Lung (tissue), 12 donors: Measurements from ENCODE around the gene OGN. TPM values are rescaled to one million over a fixed set of nuclear protein-coding genes. Genes with fewer than 3 reads are reported as not detected.

Experiments
- ATAC-seq: fragments of 200-7000 bp; cut with Tn5 transposase; one replicate; pipeline ENCODE4 v1.9.1; 2020; ENCODE audit warnings: moderate number of reproducible peaks; ENCODE audit not compliant: insufficient read depth, low FRiP score
- DNase-seq, 3 donors: peaks; one replicate each; pipeline ENCODE4 v3.0.0-alpha.2; 2013 to 2017
- H3K27ac ChIP-seq, 2 donors: one replicate each; pipeline ENCODE4 v1.5.1; 2013; ENCODE audit warnings: mild to moderate bottlenecking in 2 of 2, moderate library complexity in 2 of 2, control low read depth in 1 of 2, inconsistent platforms in 1 of 2, low read depth in 1 of 2, low read length in 1 of 2
- H3K27me3 ChIP-seq, 3 donors: one replicate each; pipeline ENCODE4 v1.5.1; 2013; ENCODE audit warnings: low read length in 2 of 3; ENCODE audit not compliant: control insufficient read depth in 3 of 3, insufficient read depth in 3 of 3
- H3K36me3 ChIP-seq, 4 donors: one replicate each; pipeline ENCODE4 v1.5.1; 2013; ENCODE audit warnings: low read length in 4 of 4, mild to moderate bottlenecking in 1 of 4, moderate library complexity in 1 of 4; ENCODE audit not compliant: control insufficient read depth in 4 of 4, insufficient read depth in 4 of 4
- H3K4me1 ChIP-seq, 5 donors: one replicate each; pipeline ENCODE4 v1.5.1; 2013; ENCODE audit warnings: low read length in 5 of 5, mild to moderate bottlenecking in 2 of 5, moderate library complexity in 1 of 5; ENCODE audit not compliant: control insufficient read depth in 5 of 5, insufficient read depth in 5 of 5
- H3K4me3 ChIP-seq: one replicate; pipeline ENCODE4 v1.5.1; 2013; ENCODE audit warnings: mild to moderate bottlenecking, control low read depth, moderate library complexity
- H3K9ac ChIP-seq, 2 donors: one replicate each; pipeline ENCODE4 v1.5.1; 2013; ENCODE audit warnings: low read length in 2 of 2, control low read depth in 1 of 2; ENCODE audit not compliant: insufficient read depth in 1 of 2
- H3K9me3 ChIP-seq, 4 donors: one replicate each; pipeline ENCODE4 v1.5.1; 2013; ENCODE audit warnings: low read length in 3 of 4, mild to moderate bottlenecking in 1 of 4, moderate library complexity in 1 of 4; ENCODE audit not compliant: control insufficient read depth in 4 of 4, insufficient read depth in 3 of 4
- WGBS, 2 donors: extraction: QIAGEN DNeasy Blood & Tissue Kit; methylation state at CpG; one replicate each; pipeline ENCODE4 v1.1.7; 2013; 5-methylcytosine and 5-hydroxymethylcytosine counted together
- polyA plus RNA-seq, 2 donors: library from polyadenylated mRNA; stranded (reverse); fragments of 200-250 nt; gene quantifications; one replicate each; pipeline ENCODE4 v1.2.1, GENCODE V29; 2013
- total RNA-seq, 2 donors: library from RNA; depleted of rRNA in 1 of 2; stranded (reverse); fragments of >200 nt in 1 of 2; gene quantifications; one replicate each; pipeline ENCODE4 v1.2.1, GENCODE V29; 2014 to 2021
- TF ChIP-seq, protein P1 (sequence below): IDR thresholded peaks from 2 replicates; pipeline ENCODE4 v1.5.1; 2012; ENCODE audit warnings: mild to moderate bottlenecking; ENCODE audit errors: control extremely low read depth, extremely low read depth
- donor health status: control.
- donor health status: control.
- donor health status: Bipolar disorder and iron deficiency.
- donor health status: healthy.
- donor health status: DM: yes; HTN: yes; CAD: no.

OGN gene
- total and polyA plus RNA-seq, 4 donors, result 0.54 to 145 (median 6.8) TPM

DNA sequence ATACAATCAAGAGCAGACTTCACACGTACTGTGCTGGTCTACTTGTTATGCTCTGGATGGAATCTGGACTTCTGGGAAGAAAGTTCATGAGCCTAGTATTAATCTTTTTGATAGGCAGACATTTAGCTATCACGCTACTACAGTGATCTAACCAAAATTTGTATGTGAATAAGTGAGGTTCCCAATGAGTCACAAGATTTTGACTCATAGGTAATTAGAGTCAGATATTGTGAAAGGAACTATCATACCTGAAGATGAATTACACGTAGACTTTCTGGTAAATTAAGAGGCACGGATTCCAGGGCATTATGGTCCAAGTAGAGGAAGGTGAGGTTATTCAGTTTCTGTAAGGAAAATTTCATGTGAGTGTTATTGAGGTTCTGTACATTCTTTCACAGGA is 18.4 kb downstream of the OGN start:
- Histone ChIP-seq H3K27ac (peak overlapping the region in 1 of 2 donors; percentile 9), H3K36me3 (peaks cover 0 to 4% (median 0%) of the 10 kb centered on the region in 4 donors), H3K4me1 (no peaks in the 10 kb centered on the region), H3K27me3 (no peaks in the 10 kb centered on the region), H3K9me3 (no peaks in the 10 kb centered on the region), H3K9ac (no peak overlapping the region), H3K4me3 (no peak overlapping the region)
- 94 to 99% methylated on average over 4 of the region's 4 CpGs for WGBS, 2 donors
- DNase-seq, result no peak
- TF ChIP-seq, protein P1, sequence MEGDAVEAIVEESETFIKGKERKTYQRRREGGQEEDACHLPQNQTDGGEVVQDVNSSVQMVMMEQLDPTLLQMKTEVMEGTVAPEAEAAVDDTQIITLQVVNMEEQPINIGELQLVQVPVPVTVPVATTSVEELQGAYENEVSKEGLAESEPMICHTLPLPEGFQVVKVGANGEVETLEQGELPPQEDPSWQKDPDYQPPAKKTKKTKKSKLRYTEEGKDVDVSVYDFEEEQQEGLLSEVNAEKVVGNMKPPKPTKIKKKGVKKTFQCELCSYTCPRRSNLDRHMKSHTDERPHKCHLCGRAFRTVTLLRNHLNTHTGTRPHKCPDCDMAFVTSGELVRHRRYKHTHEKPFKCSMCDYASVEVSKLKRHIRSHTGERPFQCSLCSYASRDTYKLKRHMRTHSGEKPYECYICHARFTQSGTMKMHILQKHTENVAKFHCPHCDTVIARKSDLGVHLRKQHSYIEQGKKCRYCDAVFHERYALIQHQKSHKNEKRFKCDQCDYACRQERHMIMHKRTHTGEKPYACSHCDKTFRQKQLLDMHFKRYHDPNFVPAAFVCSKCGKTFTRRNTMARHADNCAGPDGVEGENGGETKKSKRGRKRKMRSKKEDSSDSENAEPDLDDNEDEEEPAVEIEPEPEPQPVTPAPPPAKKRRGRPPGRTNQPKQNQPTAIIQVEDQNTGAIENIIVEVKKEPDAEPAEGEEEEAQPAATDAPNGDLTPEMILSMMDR, result no peak
- ATAC-seq, result no peak

DNA sequence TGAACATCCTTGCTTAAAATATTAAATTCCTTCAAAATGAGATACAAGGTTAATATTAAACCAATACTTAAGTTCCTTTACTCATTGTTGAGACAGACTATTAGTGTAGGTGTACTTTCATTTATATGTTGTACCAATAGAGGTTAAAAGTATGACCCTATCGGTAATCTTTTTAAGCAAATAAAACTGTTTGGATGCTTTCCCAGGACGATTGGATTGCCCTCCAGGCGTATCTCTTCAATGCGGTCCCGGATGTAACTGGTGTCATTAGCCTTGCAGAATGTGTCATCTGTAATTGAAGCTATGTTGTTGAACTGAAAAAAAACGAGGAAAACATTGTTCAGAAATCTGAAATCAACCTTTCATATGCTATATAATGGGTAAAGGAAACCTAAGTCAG is 18.9 kb downstream of the OGN start:
- peaks cover 0 to under 1% (median 0%) of the 10 kb centered on the region in 4 donors for H3K36me3 ChIP-seq
- DNase-seq (no peak), ATAC-seq (no peak)
- peak overlapping the region in 1 of 2 donors; percentile 9 for H3K27ac ChIP-seq
- H3K9me3 ChIP-seq, result no peaks in the 10 kb centered on the region
- TF ChIP-seq, protein P1, result no peak
- H3K4me3 ChIP-seq, result no peak overlapping the region
- no peaks in the 10 kb centered on the region for H3K4me1 ChIP-seq
- 77 to 91% methylated on average over 6 of the region's 6 CpGs for WGBS, 2 donors
- no peak overlapping the region for H3K9ac ChIP-seq
- H3K27me3 ChIP-seq, result no peaks in the 10 kb centered on the region

DNA sequence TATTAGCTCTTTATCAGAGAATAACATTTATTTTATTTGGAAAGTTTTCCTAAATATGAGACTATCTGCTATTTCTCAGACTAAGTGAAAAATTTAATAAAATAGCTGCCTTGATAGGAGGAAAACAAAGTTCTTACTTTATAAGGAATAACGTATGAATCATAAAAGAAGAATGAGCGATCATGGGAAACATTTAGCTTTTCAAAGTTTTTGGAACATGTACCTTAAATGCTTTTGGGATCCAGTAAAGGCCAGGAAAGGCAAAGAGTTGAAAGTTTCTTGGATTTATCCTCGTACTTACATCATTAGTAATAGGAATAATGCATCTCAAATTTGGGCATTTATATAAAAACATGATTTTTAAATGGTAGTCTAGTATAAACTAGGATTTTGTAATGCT is 19.4 kb downstream of the OGN start:
- Histone ChIP-seq H3K9me3 (no peaks in the 10 kb centered on the region), H3K27ac (no peak overlapping the region), H3K4me3 (no peak overlapping the region), H3K27me3 (no peaks in the 10 kb centered on the region), H3K4me1 (no peaks in the 10 kb centered on the region), H3K36me3 (no peaks in the 10 kb centered on the region), H3K9ac (no peak overlapping the region)
- ATAC-seq (no peak), DNase-seq (no peak)
- 84 to 89% methylated on average over 3 of the region's 3 CpGs for WGBS, 2 donors
- TF ChIP-seq, protein P1, result no peak

DNA sequence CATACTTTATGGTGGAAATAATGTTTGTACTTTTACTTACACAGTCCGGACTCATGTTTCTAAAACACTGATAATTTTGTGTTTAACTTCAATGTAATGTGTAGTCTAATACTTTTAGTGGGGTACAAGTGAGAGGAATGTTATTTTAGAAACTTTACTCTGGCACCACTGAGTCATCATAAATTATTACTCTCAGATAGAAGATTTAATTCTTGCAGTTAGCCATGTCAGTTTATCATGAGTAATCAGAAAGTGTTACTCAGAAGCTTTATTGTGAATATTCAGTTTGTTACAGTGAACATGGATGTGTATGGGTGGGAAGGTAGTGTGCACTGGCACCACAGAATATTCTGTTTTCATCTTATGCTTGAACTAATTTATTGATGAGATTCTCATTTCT is 20.0 kb downstream of the OGN start:
- no peak overlapping the region for H3K4me3 ChIP-seq
- ATAC-seq (no peak), DNase-seq (no peak)
- H3K27ac ChIP-seq, result no peak overlapping the region
- no peaks in the 10 kb centered on the region for H3K9me3 ChIP-seq
- H3K4me1 ChIP-seq, result no peaks in the 10 kb centered on the region
- H3K27me3 ChIP-seq, result no peaks in the 10 kb centered on the region
- H3K9ac ChIP-seq, result no peak overlapping the region
- TF ChIP-seq, protein P1, result no peak
- H3K36me3 ChIP-seq, result no peaks in the 10 kb centered on the region
- 87 to 91% methylated on average over 1 of the region's 1 CpG for WGBS, 2 donors
